Measurements from ENCODE around the gene PNISR.

The PNISR gene

GRCh38 chr6:99390896-99391295 lies 34.2 kb downstream of the PNISR start:
- H3K4me1 ChIP-seq (ENCODE audit: control insufficient read depth in 1 of 2, insufficient read depth in 1 of 2, low read depth in 1 of 2, low read length in 1 of 2): peaks cover 3 to 5% of the 10 kb centered on the region in 2 experiments
- no peak for TF ChIP-seq CTCF (IDR thresholded peaks at IDR 0.05)
- no peaks in the 10 kb centered on the region for H3K36me3 ChIP-seq
- H3K27me3 ChIP-seq: no peaks in the 10 kb centered on the region
- no peak overlapping the region for H3K4me3 ChIP-seq (ENCODE audit: low read depth in 1 of 2, low read length in 1 of 2)
- H3K9me3 ChIP-seq: no peaks in the 10 kb centered on the region
- no peak overlapping the region for H3K27ac ChIP-seq

GRCh38 chr6:99384507-99384906 lies 40.6 kb downstream of the PNISR start:
- Histone ChIP-seq H3K9me3 (no peaks in the 10 kb centered on the region), H3K27ac (no peak overlapping the region), H3K4me1 (ENCODE audit: control insufficient read depth in 1 of 2, insufficient read depth in 1 of 2, low read depth in 1 of 2, low read length in 1 of 2) (no peaks in the 10 kb centered on the region), H3K36me3 (no peaks in the 10 kb centered on the region), H3K4me3 (ENCODE audit: low read depth in 1 of 2, low read length in 1 of 2) (no peak overlapping the region), H3K27me3 (no peaks in the 10 kb centered on the region)
- TF ChIP-seq CTCF (IDR thresholded peaks at IDR 0.05): no peak

- H3K27me3 ChIP-seq: no peaks in the 10 kb centered on the region
- no peak overlapping the region for H3K27ac ChIP-seq
- no peaks in the 10 kb centered on the region for H3K36me3 ChIP-seq
- TF ChIP-seq CTCF (IDR thresholded peaks at IDR 0.05): no peak
- no peaks in the 10 kb centered on the region for H3K9me3 ChIP-seq
- no peak overlapping the region for H3K4me3 ChIP-seq (ENCODE audit: low read depth in 1 of 2, low read length in 1 of 2)
- H3K4me1 ChIP-seq (ENCODE audit: control insufficient read depth in 1 of 2, insufficient read depth in 1 of 2, low read depth in 1 of 2, low read length in 1 of 2): no peaks in the 10 kb centered on the region
Measured at GRCh38 chr6:99378636-99379035, 46.5 kb downstream of the PNISR start.

GRCh38 chr6:99369533-99369932 lies 55.6 kb downstream of the PNISR start:
- Histone ChIP-seq H3K9me3 (no peaks in the 10 kb centered on the region), H3K36me3 (no peaks in the 10 kb centered on the region), H3K27ac (no peak overlapping the region), H3K27me3 (peaks cover 4% of the 10 kb centered on the region), H3K4me3 (ENCODE audit: low read depth in 1 of 2, low read length in 1 of 2) (no peak overlapping the region), H3K4me1 (ENCODE audit: control insufficient read depth in 1 of 2, insufficient read depth in 1 of 2, low read depth in 1 of 2, low read length in 1 of 2) (no peaks in the 10 kb centered on the region)
- no peak for TF ChIP-seq CTCF (IDR thresholded peaks at IDR 0.05)

- no peak overlapping the region for H3K27ac ChIP-seq
- no peaks in the 10 kb centered on the region for H3K9me3 ChIP-seq
- H3K4me3 ChIP-seq (ENCODE audit: low read depth in 1 of 2, low read length in 1 of 2): no peak overlapping the region
- TF ChIP-seq CTCF (IDR thresholded peaks at IDR 0.05): no peak
- H3K36me3 ChIP-seq: no peaks in the 10 kb centered on the region
- peaks cover 8% of the 10 kb centered on the region for H3K27me3 ChIP-seq
- no peaks in the 10 kb centered on the region for H3K4me1 ChIP-seq (ENCODE audit: control insufficient read depth in 1 of 2, insufficient read depth in 1 of 2, low read depth in 1 of 2, low read length in 1 of 2)
Measured at GRCh38 chr6:99366852-99367251, 58.3 kb downstream of the PNISR start.

GRCh38 chr6:99364026-99364425 lies 61.1 kb downstream of the PNISR start:
- Histone ChIP-seq H3K27ac (no peak overlapping the region), H3K36me3 (no peaks in the 10 kb centered on the region), H3K4me3 (ENCODE audit: low read depth in 1 of 2, low read length in 1 of 2) (no peak overlapping the region), H3K27me3 (peaks cover 36% of the 10 kb centered on the region), H3K9me3 (no peaks in the 10 kb centered on the region), H3K4me1 (ENCODE audit: control insufficient read depth in 1 of 2, insufficient read depth in 1 of 2, low read depth in 1 of 2, low read length in 1 of 2) (no peaks in the 10 kb centered on the region)
- no peak for TF ChIP-seq CTCF (IDR thresholded peaks at IDR 0.05)
